Measurements from ENCODE around the gene MT1M.
A peak's percentile ranks its signal among the peaks of the same experiment; 100 is the strongest.
"Not testable (repeated sequence)": the region's sequence is repeated elsewhere in the genome, so short reads cannot be mapped to it uniquely, and the experiment has no call there.

The MT1M gene

GRCh38 chr16:56632156-56632847 lies at the start of gene MT1M:
Gene MT1M, plus strand, starts transcription at chr16:56632659. Its CDS starts 73 bp downstream, at chr16:56632732.
- no peak for DNase-seq

DNA sequence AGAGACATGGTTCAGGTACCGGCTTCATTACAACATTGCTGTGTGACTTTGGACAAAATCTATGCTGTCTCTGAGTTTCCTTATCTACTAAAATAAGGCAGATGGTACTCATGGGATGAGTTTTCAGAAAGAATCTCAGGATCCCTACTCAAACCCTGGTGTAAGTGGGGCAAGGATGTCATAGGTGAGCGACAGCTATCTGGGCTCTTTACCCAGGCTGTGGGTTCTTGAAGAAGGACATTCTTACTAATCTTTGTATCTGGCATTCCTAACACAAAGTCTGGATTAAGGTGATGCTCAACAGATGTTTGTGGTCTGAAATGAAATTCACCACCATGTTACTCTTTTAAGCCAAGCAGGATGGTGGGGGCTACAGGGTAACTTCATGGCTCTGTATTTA lies 49.5 kb upstream of the MT1M start:
- not testable (repeated sequence) for DNase-seq

DNA sequence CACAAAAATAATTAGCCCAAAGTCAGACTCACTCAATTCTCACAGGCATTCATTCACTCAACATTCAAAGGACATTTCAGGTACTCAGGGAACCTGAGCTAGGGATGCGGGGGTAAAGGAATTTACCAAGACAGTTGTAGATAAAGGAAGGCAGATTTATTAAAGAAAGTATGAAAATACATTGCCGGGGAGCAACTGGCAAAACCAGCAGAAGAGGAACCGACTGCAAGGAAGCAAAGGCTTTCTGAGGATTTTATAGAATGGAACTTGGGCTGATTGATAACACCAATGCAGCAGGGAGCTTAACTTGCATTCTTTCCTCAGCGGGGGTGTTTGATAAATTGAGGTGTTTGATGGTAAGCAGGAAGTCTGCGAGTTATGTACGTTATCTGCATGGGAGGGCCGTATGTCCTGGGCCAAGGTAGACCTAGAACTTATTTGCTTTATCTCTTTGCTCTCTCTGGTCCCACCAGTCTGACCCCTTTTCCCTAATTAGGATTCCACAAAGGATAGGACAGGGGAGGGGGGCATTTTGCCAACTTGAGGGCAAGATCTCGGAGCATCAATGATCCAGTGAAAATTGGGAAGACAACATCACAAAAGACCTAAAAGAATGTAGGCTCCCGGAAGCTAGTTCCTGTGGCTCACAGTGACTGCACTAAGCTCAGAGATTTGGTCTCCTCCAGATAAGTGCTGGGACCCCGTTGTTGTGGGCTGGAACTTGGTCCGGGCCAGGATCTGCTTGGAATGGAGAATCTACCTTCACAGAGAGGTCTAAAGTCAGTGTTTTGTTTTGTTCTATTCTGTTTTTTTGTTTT lies 48.9 kb upstream of the MT1M start:
- DNase-seq = no peak

- DNase-seq = no peak
Measured at GRCh38 chr16:56584276-56584675, 48.2 kb upstream of the MT1M start.

- no peak for DNase-seq
Measured at GRCh38 chr16:56588781-56589140, 43.7 kb upstream of the MT1M start.

DNA sequence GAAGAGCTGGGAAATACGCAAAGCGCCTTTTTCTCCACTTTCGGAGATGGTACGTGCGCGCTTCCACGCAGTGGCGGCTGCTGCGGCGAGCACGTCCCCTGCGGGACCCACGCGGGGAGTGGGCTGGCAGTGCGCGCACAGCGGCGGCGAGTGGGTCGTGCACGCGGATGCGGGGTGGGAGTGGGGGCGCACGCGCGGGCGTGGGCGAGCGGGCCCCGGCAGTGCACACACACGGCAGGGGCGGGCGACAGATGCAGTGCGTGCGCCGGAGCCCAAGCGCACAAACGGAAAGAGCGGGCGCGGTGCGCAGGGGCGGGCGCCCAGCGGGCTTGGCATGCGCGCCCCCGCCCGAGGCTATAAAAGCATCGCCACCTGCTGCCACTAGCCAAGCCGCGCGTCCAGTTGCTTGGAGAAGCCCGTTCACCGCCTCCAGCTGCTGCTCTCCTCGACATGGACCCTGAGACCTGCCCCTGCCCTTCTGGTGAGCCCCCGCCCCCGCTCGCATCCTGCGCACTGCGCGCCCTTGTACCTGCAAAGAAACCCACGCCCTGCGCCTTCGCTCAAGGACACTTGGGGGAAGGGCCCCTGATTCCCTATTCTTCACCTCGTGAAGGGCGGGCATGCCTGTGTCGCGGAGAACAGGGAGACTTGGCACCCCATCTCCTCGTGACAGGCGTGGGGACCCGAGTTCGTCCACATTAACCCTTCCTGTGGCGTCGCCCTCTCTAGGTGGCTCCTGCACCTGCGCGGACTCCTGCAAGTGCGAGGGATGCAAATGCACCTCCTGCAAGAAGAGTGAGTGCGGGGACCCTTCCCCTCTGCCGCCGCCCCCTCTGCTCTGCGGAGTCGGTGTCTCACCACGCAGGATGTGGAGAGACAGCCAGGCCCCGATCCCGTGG lies 43.1 kb upstream of the MT1M start, which contains the start of gene MT3:
TSS of gene MT3 (plus strand) at position 388 of the 899 bp plus-strand sequence. CDS start at position 451, 63 bp downstream.
- DNase-seq = peak in 1 of 4 experiments; percentile 25

DNA sequence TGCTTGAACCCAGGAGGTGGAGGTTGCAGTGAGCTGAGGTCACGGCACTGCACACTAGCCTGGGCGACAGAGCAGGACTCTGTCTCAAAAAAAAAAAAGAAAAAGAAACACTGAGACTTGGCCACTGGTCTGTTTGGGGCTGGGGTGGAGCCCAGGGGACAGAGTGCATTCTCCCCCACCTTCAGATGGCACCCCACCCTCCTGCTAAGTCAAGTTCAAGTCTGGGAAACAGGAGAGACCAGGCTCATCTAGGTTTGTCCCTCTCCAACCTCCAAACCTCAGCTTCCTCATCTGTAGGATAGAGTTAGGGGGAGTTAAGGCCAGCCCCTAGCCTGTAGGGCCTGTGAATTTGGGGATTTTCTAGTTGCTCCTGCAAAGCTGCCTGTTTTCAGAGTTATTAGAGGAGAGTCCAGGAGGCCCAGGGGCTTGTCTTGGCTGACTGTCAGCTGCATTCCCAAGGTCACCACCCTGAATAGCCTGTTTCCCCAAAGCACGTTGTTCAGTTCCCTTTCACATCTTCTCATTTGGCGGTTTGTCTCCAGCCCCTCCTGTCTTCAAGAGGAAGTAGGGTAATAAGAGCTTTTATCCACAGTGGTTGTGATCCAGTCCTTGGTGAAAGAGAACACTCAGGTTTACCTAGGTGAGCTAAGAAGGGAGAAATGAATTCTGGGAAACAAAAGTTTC lies 40.9 kb upstream of the MT1M start:
- no peak for DNase-seq

DNA sequence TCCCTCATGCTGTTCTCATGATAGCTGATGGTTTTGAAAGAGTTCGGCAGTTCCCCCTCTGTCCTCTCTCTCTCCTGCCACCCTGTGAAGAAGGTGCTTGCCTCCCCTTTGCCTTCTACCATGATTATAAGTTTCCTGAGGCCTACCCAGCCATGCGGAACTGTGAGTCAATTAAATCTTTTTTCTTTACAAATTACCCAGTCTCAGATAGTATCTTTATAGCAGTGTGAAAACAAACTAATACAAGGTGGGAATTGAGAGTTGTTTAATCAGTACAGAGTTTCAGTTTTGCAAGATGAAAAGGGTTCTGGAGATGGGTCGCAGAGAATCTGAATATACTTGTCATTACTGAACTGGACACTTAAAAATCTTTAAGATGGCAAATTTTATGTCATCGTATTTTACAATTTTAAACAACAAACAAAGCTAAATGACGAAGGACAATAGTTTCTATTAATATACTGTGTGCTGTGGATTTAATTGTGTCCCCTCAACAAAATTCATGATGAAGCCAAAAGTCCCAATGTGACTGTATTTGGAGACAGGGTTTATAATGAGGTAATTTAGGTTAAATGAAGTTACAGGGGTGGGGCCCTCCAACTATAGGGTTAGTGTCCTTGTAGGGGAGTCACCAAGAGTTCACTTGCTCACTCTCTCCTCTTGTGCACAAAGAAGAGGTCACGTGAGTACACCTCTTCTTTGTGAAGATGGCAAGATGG lies 38.7 kb upstream of the MT1M start:
- DNase-seq = no peak

DNA sequence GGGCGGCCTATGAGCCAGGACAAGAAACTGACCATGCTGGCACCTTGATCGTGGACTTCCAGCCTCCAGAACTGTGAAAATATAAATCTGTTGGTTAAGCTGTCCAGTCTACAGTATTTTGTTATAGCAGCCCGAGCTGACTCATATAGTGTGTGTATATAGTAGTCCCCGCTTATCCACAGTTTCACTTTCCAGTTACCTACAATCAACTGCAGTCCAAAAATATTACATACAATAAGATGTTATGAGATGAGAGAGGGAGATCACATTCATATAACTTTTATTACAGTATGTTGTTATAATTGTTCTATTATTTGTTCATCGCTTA lies 38.2 kb upstream of the MT1M start:
- DNase-seq = no peak

DNA sequence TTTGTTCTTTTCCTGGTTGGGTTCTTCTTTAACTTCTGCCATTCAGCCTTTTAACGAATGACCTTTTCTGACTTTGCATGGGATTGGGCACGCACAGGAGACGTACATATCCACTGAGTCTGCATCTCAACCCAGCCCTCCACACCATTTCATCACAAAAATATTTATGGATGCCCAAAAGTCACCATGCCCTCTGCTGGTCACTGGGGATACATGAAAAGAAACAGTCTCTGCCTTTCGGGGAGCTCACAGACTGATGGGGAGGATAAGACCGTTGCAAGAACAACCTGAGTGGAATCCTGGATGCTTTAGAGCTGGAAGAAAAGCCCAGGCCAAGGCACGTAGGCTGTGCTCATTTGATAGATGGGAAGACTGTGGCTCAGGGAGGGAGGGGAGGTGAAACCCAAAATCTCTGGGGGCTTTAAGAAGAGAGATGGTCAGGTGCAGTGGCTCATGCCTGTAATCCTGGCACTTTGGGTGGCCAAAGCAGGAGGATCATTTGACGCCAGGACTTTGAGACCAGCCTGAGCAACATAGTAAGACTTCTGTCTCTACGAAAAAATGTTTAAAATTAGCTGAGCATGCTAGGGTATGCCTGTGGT lies 32.0 kb upstream of the MT1M start:
- no peak for DNase-seq

DNA sequence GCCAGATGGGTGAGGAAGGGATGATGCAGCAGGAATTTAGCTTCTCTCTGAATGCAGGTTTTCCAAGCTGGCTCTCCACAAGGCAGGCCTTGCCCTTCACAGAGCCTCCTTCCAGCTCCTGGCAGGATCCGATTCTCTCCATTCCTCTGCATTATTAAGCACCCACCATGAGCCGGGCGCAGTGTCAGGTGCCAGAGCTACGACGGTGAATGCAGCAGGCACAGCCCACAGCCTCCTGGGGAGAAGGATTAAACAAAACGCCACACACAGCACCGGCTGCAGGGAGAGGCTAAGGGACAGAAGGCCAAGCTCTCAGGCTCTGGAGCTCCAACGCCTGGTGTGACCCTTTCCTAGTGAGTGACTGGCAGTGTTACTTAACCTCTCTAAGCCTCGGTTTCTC lies 31.1 kb upstream of the MT1M start:
- DNase-seq = no peak

- DNase-seq = no peak
Measured at GRCh38 chr16:56603589-56603988, 28.9 kb upstream of the MT1M start.

DNA sequence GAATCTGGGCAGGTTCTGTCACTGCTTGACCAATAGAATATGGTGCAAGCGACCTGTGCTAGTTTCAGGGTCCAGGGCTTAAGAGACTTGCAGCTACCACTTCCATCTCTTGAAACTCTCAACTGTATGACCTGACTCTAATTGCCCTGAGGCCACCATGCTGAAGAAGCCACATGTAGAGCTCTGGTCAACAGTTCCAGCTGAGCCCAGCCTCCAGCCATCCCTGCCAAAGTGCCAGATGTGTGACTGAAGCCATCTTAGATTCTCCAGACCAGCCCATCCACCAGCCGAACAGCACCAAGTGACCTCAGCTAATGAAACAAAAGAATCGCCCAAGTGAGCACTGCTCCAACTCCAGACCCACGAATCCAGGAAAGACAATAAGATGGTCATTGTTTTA lies 27.5 kb upstream of the MT1M start:
- no peak for DNase-seq

- DNase-seq = no peak
Measured at GRCh38 chr16:56605475-56605874, 27.0 kb upstream of the MT1M start.

DNA sequence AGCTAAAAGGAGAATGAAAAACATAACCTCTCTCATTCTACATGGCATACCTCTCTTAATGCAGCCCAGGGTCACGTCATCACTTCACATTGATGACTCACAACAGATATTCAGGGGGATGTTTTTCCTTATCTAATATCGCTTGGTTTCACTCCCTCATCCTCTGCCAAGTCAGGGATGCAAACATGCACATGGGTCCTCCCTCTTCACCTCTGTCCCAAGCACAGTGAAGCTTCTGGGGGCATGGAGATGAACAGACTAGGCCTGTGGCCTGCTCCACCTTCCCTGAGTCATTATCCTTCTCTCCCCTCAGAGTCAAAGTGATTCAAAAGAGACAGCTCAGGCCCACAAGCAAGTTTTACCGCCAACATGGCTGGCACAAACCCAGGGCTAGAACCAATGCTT lies 26.4 kb upstream of the MT1M start:
- no peak for DNase-seq

- DNase-seq = no peak
Measured at GRCh38 chr16:56606476-56607108, 25.9 kb upstream of the MT1M start.

- DNase-seq = no peak
Measured at GRCh38 chr16:56607109-56607618, 25.3 kb upstream of the MT1M start.

DNA sequence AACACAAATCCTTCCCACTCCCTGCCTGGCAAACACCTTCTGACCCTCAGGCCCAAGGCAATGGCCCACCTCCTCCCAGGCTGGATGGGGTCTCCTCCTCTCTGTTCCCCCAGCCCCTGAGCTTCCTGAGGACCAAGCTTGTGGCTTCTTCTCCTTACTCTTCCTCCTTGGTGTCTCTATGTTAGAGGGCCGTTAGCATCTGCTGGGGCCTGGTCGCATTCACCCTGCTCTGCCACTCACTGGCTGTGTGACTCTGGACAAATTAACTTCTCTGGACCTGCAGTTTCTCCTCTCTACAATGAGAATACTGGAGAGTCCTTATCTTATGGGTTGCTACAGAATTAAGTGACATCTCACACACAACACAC lies 24.8 kb upstream of the MT1M start:
- no peak for DNase-seq

DNA sequence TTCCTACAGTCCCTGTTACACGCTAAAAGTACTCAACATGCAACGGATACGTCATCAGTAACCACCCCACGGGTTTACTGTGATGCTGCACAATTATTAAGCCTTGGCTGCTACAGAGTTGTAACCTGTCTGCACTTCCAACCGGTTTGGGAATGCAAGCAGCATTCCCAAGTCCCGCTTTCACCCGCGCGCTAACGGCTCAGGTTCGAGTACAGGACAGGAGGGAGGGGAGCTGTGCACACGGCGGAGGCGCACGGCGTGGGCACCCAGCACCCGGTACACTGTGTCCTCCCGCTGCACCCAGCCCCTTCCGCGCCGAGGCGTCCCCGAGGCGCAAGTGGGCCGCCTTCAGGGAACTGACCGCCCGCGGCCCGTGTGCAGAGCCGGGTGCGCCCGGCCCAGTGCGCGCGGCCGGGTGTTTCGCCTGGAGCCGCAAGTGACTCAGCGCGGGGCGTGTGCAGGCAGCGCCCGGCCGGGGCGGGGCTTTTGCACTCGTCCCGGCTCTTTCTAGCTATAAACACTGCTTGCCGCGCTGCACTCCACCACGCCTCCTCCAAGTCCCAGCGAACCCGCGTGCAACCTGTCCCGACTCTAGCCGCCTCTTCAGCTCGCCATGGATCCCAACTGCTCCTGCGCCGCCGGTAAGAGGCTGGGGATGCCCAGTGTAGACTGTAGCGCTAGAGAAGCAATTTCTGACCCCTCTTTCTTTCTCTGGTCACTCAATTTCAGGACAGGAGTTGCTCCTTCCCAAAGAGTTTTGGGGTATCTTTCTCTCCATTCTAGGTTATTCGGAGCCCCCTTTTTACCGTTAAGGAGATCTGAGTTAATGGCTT lies 24.2 kb upstream of the MT1M start, which contains the start of gene MT2A:
TSS of gene MT2A (plus strand) at position 542 of the 833 bp plus-strand sequence. CDS start at position 614, 72 bp downstream.
- peak; percentile 52 to 82 (median 65) for DNase-seq

Data from activated naive CD4-positive, alpha-beta T cell (primary cell).